Measurements from ENCODE around the gene TTF1.
"Not testable (repeated sequence)": the region's sequence is repeated elsewhere in the genome, so short reads cannot be mapped to it uniquely, and the experiment has no call there.

The TTF1 gene

GRCh38 chr9:132411091-132411508, 4.5 kb upstream of the TTF1 start:
- DNase-seq (ENCODE audit: low spot score) = peak; percentile 21

GRCh38 chr9:132410642-132411041, 4.0 kb upstream of the TTF1 start:
- no peak for DNase-seq (ENCODE audit: low spot score)

GRCh38 chr9:132409828-132410528, 3.3 kb upstream of the TTF1 start, which contains the start of gene CFAP77:
CFAP77 (plus strand) TSS chr9:132410211; CDS start chr9:132410272, 61 bp downstream.
- DNase-seq (ENCODE audit: low spot score) = peak; percentile 47

GRCh38 chr9:132408521-132408920, 1.9 kb upstream of the TTF1 start:
- DNase-seq (ENCODE audit: low spot score) = no peak

- no peak for DNase-seq (ENCODE audit: low spot score)
Measured at GRCh38 chr9:132407196-132407595, 556 bp upstream of the TTF1 start.

GRCh38 chr9:132404228-132404881, 2.3 kb downstream of the TTF1 start:
- peak; percentile 46 for DNase-seq (ENCODE audit: low spot score)

GRCh38 chr9:132401824-132402223, 4.8 kb downstream of the TTF1 start:
- no peak for DNase-seq (ENCODE audit: low spot score)

- no peak for DNase-seq (ENCODE audit: low spot score)
Measured at GRCh38 chr9:132395560-132395959, 11.1 kb downstream of the TTF1 start.

- DNase-seq (ENCODE audit: low spot score) = no peak
Measured at GRCh38 chr9:132391449-132391848, 15.2 kb downstream of the TTF1 start.

GRCh38 chr9:132390966-132391365, 15.7 kb downstream of the TTF1 start:
- no peak for DNase-seq (ENCODE audit: low spot score)

GRCh38 chr9:132387133-132387532, 19.5 kb downstream of the TTF1 start:
- no peak for DNase-seq (ENCODE audit: low spot score)

- DNase-seq (ENCODE audit: low spot score) = no peak
Measured at GRCh38 chr9:132384376-132384775, 22.3 kb downstream of the TTF1 start.

- DNase-seq (ENCODE audit: low spot score) = no peak
Measured at GRCh38 chr9:132383462-132383883, 23.2 kb downstream of the TTF1 start.

GRCh38 chr9:132381966-132382541, 24.6 kb downstream of the TTF1 start:
- DNase-seq (ENCODE audit: low spot score) = no peak

- DNase-seq (ENCODE audit: low spot score) = not testable (repeated sequence)
Measured at GRCh38 chr9:132378416-132378815, 28.2 kb downstream of the TTF1 start.

GRCh38 chr9:132377769-132378168, 28.9 kb downstream of the TTF1 start:
- not testable (repeated sequence) for DNase-seq (ENCODE audit: low spot score)

GRCh38 chr9:132372177-132373095, 34.2 kb downstream of the TTF1 start:
- peak; percentile 96 for DNase-seq (ENCODE audit: low spot score)

- no peak for DNase-seq (ENCODE audit: low spot score)
Measured at GRCh38 chr9:132370592-132370991, 36.0 kb downstream of the TTF1 start.

- DNase-seq (ENCODE audit: low spot score) = no peak
Measured at GRCh38 chr9:132369421-132369820, 37.2 kb downstream of the TTF1 start.

- DNase-seq (ENCODE audit: low spot score) = no peak
Measured at GRCh38 chr9:132367613-132368313, 38.9 kb downstream of the TTF1 start.

GRCh38 chr9:132366481-132366880, 40.2 kb downstream of the TTF1 start:
- DNase-seq (ENCODE audit: low spot score) = no peak

All from kidney capillary endothelial cell (primary cell).